Measurements from ENCODE around the gene POLA1. TPM values are rescaled to one million over a fixed set of nuclear protein-coding genes. Genes with fewer than 3 reads are reported as not detected.

The POLA1 gene
- total and polyA plus RNA-seq, 11 donors, result 1.9 to 8.1 (median 6.5) TPM

- no peak for DNase-seq
- Histone ChIP-seq H3K27me3 (no peaks in the 10 kb centered on the region), H3K27ac (no peak overlapping the region), H3K4me3 (no peak overlapping the region), H3K9me3 (no peaks in the 10 kb centered on the region), H3K4me1 (no peaks in the 10 kb centered on the region), H3K36me3 (no peaks in the 10 kb centered on the region)
- 76 to 87% (median 79%) methylated on average over 2 of the region's 2 CpGs for WGBS, 4 donors
- no peak for ATAC-seq
- TF ChIP-seq POLR2A (IDR thresholded peaks at IDR 0.05) (no peak), CTCF (IDR thresholded peaks at IDR 0.05) (no peak)
- intact Hi-C loops (cut with DNase I), result no loop called here
These were observed 270.1 kb downstream of the POLA1 start for GRCh38 chrX:24963823-24964222.

DNA sequence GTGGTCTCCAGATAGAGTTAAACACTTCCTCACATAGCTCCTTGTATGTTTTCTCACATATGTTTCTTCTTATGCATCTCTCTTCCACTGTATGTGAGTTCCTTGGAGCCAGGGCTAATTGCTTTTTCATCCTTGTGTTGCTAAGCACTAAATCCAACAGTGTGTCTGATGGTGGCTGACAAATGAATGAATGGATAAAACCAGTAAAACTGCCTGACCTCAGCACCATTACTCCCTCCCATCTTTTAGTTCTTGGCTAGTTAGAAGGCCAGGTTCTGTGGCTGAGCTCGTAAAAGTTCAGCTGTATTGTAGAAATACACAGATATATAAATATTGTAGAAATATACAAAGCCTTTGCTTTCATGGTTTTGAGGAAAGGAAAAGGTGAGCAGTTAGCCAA lies 271.7 kb downstream of the POLA1 start:
- TF ChIP-seq POLR2A (IDR thresholded peaks at IDR 0.05), result no peak
- TF ChIP-seq CTCF (IDR thresholded peaks at IDR 0.05), result no peak
- intact Hi-C loops (cut with DNase I), result no loop called here
- DNase-seq (no peak), ATAC-seq (no peak)
- peaks cover 0 to 5% (median 0%) of the 10 kb centered on the region in 12 donors for H3K9me3 ChIP-seq
- H3K4me3 ChIP-seq, result no peak overlapping the region
- 73 to 100% (median 86%) methylated on average over 1 of the region's 1 CpG for WGBS, 4 donors
- no peaks in the 10 kb centered on the region for H3K4me1 ChIP-seq
- no peak overlapping the region for H3K27ac ChIP-seq
- no peaks in the 10 kb centered on the region for H3K27me3 ChIP-seq
- H3K36me3 ChIP-seq, result no peaks in the 10 kb centered on the region

DNA sequence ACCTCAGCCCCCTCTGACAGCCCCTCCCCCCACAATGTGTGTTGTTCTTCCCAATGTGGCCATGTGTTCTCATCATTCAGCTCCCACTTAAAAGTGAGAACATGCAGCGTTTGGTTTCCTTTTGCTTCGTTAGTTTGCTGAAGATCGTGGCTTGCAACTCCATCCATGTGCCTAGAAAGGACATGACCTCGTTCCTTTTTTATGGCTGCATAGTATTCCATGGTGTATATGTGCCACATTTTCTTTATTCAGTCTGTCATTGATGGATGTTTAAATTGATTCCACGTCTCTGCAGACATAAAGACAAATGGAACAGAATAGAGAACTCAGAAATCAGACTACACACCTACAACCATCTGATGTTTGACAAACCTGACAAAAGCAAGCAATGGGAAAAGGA lies 276.1 kb downstream of the POLA1 start:
- TF ChIP-seq POLR2A (IDR thresholded peaks at IDR 0.05) (no peak), CTCF (IDR thresholded peaks at IDR 0.05) (no peak)
- no peak overlapping the region for H3K27ac ChIP-seq
- DNase-seq (no peak), ATAC-seq (no peak)
- no peaks in the 10 kb centered on the region for H3K4me1 ChIP-seq
- H3K4me3 ChIP-seq, result no peak overlapping the region
- no peaks in the 10 kb centered on the region for H3K36me3 ChIP-seq
- intact Hi-C loops (cut with DNase I), result no loop called here
- H3K9me3 ChIP-seq, result peaks cover 0 to 5% (median 0%) of the 10 kb centered on the region in 12 donors
- H3K27me3 ChIP-seq, result peaks cover 0 to 3% (median 0%) of the 10 kb centered on the region in 9 donors
- 68 to 97% (median 90%) methylated on average over 5 of the region's 5 CpGs for WGBS, 4 donors

- Histone ChIP-seq H3K36me3 (no peaks in the 10 kb centered on the region), H3K27ac (no peak overlapping the region), H3K27me3 (no peaks in the 10 kb centered on the region), H3K9me3 (no peaks in the 10 kb centered on the region), H3K4me1 (no peaks in the 10 kb centered on the region), H3K4me3 (no peak overlapping the region)
- 78 to 84% (median 83%) methylated on average over 3 of the region's 3 CpGs for WGBS, 4 donors
- ATAC-seq, result no peak
- intact Hi-C loops (cut with DNase I), result no loop called here
- DNase-seq, result no peak
- TF ChIP-seq CTCF (IDR thresholded peaks at IDR 0.05) (no peak), POLR2A (IDR thresholded peaks at IDR 0.05) (no peak)
These were observed 285.4 kb downstream of the POLA1 start for GRCh38 chrX:24979081-24979480.

Data from heart left ventricle (tissue), 16 donors.